Body of pancreas (tissue), 4 donors: ENCODE data around the gene IGSF23.

Experiments
- POLR2A ChIP-seq, 3 donors: fragments of 450-650 bp; IDR thresholded peaks; one replicate each; pipeline ENCODE4 v1.6.1; 2016; ENCODE audit warnings: antibody characterized with exemption in 3 of 3, mild to moderate bottlenecking in 2 of 3
- TF ChIP-seq, protein P1 (sequence below), 7 experiments: fragments of 450-650 bp in 4 of 7; fragments of 200-600 bp in 3 of 7; sonication (generic) in 3 of 7; IDR thresholded peaks; one replicate each; pipeline ENCODE4 v1.5.1; 2016 to 2019; ENCODE audit warnings: antibody characterized with exemption in 7 of 7

DNA sequence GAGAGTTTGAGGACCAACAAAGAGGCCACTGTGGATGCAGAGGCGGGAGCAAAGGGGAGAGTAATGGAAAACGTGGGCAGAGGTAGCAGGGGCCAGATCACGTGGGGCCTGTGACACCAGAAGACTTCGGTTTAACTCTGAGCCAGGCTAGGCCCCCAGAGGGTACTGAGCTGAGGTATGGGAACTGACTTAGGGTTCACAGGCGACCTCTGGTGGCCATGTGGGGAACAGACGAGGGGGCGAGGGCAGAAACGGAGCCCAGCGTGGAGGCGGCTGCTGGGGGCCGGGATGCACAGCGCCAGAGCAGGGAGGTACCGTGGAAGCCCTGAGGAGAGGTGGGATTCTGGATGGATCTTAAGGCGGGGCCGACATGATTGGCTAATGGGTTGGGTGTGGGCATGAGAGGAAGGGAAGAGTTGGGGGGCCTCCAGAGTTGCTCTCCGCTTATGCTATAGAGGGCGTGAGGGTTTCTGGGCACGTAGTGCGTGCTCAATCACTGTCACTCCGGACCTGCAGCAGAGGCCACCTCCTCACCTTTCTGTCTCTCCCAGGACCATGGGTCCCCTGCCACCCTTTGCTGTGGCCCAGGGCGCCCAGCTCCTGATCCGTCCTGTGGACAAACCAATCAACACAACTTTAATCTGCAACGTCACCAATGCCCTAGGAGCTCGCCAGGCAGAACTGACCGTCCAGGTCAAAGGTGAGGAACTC lies 44.0 kb downstream of the IGSF23 start:
- TF ChIP-seq, protein P1, sequence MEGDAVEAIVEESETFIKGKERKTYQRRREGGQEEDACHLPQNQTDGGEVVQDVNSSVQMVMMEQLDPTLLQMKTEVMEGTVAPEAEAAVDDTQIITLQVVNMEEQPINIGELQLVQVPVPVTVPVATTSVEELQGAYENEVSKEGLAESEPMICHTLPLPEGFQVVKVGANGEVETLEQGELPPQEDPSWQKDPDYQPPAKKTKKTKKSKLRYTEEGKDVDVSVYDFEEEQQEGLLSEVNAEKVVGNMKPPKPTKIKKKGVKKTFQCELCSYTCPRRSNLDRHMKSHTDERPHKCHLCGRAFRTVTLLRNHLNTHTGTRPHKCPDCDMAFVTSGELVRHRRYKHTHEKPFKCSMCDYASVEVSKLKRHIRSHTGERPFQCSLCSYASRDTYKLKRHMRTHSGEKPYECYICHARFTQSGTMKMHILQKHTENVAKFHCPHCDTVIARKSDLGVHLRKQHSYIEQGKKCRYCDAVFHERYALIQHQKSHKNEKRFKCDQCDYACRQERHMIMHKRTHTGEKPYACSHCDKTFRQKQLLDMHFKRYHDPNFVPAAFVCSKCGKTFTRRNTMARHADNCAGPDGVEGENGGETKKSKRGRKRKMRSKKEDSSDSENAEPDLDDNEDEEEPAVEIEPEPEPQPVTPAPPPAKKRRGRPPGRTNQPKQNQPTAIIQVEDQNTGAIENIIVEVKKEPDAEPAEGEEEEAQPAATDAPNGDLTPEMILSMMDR (IDR thresholded peaks at IDR 0.05), result peak; percentile 74 to 94 (median 85)
- no peak for TF ChIP-seq POLR2A (IDR thresholded peaks at IDR 0.05)
